Keratinocyte (primary cell): ENCODE results near the gene ARMC8.

Source experiments
- EZH2 ChIP-seq: IDR thresholded peaks from one replicate; pipeline ENCODE4 v1.6.1; 2012; ENCODE audit warnings: inconsistent platforms, mild to moderate bottlenecking, low read length, moderate library complexity
- TF ChIP-seq, protein P1 (sequence below), 3 experiments: IDR thresholded peaks in 1 of 3; conservative IDR thresholded peaks in 1 of 3; optimal IDR thresholded peaks in 1 of 3; 2 replicates in 2 of 3; 3 replicates in 1 of 3; pipeline versions ENCODE3 to v1.5.1; 2011; ENCODE audit warnings: low read length in 3 of 3, mild to moderate bottlenecking in 3 of 3, moderate library complexity in 2 of 3, control low read depth in 1 of 3, inconsistent platforms in 1 of 3; ENCODE audit not compliant: insufficient read depth in 2 of 3; ENCODE audit errors: extremely low read depth in 1 of 3

DNA sequence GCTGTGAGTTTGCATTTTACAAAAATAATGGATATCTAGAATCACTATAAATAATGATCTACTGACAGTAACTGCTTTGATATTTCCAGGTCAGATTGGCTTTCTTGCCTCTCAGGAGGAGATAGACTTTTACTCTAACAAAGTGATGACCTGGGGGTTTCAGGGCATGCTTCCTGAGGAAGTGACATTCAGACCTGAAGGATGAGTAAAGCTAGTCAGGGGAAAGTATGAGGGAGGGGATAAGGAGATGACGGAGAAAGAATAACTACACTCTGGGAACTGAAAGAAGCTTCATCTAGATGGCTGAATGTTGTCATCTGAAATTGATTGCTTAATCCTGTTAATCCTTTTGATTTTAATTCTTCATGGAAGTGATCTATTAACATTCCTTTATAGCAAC lies 32.2 kb downstream of the ARMC8 start:
- TF ChIP-seq, protein P1, sequence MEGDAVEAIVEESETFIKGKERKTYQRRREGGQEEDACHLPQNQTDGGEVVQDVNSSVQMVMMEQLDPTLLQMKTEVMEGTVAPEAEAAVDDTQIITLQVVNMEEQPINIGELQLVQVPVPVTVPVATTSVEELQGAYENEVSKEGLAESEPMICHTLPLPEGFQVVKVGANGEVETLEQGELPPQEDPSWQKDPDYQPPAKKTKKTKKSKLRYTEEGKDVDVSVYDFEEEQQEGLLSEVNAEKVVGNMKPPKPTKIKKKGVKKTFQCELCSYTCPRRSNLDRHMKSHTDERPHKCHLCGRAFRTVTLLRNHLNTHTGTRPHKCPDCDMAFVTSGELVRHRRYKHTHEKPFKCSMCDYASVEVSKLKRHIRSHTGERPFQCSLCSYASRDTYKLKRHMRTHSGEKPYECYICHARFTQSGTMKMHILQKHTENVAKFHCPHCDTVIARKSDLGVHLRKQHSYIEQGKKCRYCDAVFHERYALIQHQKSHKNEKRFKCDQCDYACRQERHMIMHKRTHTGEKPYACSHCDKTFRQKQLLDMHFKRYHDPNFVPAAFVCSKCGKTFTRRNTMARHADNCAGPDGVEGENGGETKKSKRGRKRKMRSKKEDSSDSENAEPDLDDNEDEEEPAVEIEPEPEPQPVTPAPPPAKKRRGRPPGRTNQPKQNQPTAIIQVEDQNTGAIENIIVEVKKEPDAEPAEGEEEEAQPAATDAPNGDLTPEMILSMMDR (optimal IDR thresholded peaks at IDR 0.05 in 1 of 3, IDR thresholded peaks at IDR 0.05 in 1 of 3, conservative IDR thresholded peaks at IDR 0.05 in 1 of 3; ENCODE audit: extremely low read depth in 1 of 3, insufficient read depth in 2 of 3, low read length in 3 of 3) = no peak
- no peak for TF ChIP-seq EZH2
